ENCODE data around the gene ISLR2.

Gene ISLR2

GRCh38 chr15:74146277-74146800 is 16.0 kb downstream of the ISLR2 start (continued):
- TF ChIP-seq, protein P1, sequence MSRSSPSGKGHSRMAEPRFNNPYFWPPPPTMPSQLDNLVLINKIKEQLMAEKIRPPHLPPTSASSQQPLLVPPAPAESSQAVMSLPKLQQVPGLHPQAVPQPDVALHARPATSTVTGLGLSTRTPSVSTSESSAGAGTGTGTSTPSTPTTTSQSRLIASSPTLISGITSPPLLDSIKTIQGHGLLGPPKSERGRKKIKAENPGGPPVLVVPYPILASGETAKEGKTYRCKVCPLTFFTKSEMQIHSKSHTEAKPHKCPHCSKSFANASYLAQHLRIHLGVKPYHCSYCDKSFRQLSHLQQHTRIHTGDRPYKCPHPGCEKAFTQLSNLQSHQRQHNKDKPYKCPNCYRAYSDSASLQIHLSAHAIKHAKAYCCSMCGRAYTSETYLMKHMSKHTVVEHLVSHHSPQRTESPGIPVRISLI (tag by site-specific recombination; IDR thresholded peaks at IDR 0.05), result no peak
- TF ChIP-seq ZFHX2 (tag by site-specific recombination; conservative IDR thresholded peaks at IDR 0.05), result no peak
- no peak for TF ChIP-seq ZBTB11 (tag by site-specific recombination; conservative IDR thresholded peaks at IDR 0.05; ENCODE audit: low read depth)
- peak; percentile 94 for TF ChIP-seq SETDB1 (IDR thresholded peaks at IDR 0.05; ENCODE audit: insufficient read length, low read length)
- no peak for TF ChIP-seq HOXC10 (CRISPR knock-in tag; IDR thresholded peaks at IDR 0.05)
- TF ChIP-seq PRDM4 (tag by site-specific recombination; IDR thresholded peaks at IDR 0.05), result no peak
- no peak for TF ChIP-seq ZSCAN30 (tag by site-specific recombination; IDR thresholded peaks at IDR 0.05)
- 0 out of 2 replicates have a peak, but pooled peaks have one; percentile 52 for TF ChIP-seq REST (tag by site-specific recombination; IDR thresholded peaks at IDR 0.05)
- no peak for TF ChIP-seq ZNF510 (tag by site-specific recombination; IDR thresholded peaks at IDR 0.05; ENCODE audit: insufficient replicate concordance)
- no peak for TF ChIP-seq ZNF776 (tag by site-specific recombination; IDR thresholded peaks at IDR 0.05; ENCODE audit: borderline replicate concordance)
- TF ChIP-seq, protein P2, sequence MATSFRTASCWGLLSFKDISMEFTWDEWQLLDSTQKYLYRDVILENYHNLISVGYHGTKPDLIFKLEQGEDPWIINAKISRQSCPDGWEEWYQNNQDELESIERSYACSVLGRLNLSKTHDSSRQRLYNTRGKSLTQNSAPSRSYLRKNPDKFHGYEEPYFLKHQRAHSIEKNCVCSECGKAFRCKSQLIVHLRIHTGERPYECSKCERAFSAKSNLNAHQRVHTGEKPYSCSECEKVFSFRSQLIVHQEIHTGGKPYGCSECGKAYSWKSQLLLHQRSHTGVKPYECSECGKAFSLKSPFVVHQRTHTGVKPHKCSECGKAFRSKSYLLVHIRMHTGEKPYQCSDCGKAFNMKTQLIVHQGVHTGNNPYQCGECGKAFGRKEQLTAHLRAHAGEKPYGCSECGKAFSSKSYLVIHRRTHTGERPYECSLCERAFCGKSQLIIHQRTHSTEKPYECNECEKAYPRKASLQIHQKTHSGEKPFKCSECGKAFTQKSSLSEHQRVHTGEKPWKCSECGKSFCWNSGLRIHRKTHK (tag by site-specific recombination; IDR thresholded peaks at IDR 0.05), result no peak

DNA sequence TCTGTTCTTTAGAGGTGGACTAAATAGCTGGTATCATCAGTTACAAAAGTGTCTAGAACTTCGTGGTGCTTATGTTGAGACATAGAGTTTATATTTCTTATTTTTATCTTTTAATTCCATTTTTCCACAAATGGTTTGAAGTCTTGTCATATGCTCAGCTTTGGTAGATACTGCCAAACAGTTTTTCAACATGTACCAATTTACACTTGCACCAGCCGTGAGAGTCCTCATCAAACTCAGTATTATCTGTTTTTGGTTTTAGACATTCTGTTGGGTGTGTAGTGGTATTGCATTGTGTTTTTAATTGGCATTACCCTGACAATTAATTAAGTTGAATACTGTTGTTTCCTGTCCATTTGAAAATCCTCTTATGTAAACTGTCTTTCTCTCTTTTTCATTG is 16.7 kb downstream of the ISLR2 start:
- CTCF ChIA-PET, result interaction anchor here (0.7 to 1.1 kb wide), 2 partner anchors 15 to 144 kb away, joined by 3 read pairs; no protein-coding TSS in a partner anchor
- no peaks in the 10 kb centered on the region for H3K36me3 ChIP-seq (ENCODE audit: control insufficient read depth in 2 of 2, insufficient read depth in 1 of 2, low read length in 2 of 2)
- H3K4me1 ChIP-seq (ENCODE audit: control insufficient read depth, insufficient read depth, low read length), result no peaks in the 10 kb centered on the region
- H3K27ac ChIP-seq (ENCODE audit: extremely low read depth, low read depth, low read length), result no peak overlapping the region
- no peaks in the 10 kb centered on the region; the same call in 1 of the 2 replicates for H3K9me3 ChIP-seq (ENCODE audit: control insufficient read depth, insufficient read depth, low read depth, low read length)
- POLR2A ChIA-PET, result no interaction called here
- no peak overlapping the region for H3K4me3 ChIP-seq (ENCODE audit: low read depth, low read length)
- TF ChIP-seq ZBTB8A (tag by site-specific recombination; IDR thresholded peaks at IDR 0.05), result no peak
- no peak for TF ChIP-seq ZXDB (tag by site-specific recombination; IDR thresholded peaks at IDR 0.05)
- TF ChIP-seq ZNF184 (tag by site-specific recombination; IDR thresholded peaks at IDR 0.05), result no peak
- TF ChIP-seq ZBTB1 (tag by site-specific recombination; IDR thresholded peaks at IDR 0.05), result no peak
- TF ChIP-seq, protein P1 (tag by site-specific recombination; IDR thresholded peaks at IDR 0.05), result no peak
- TF ChIP-seq GLI2 (tag by site-specific recombination; IDR thresholded peaks at IDR 0.05; ENCODE audit: borderline replicate concordance, low read depth), result no peak
- no peak for TF ChIP-seq ZSCAN4 (tag by site-specific recombination; IDR thresholded peaks at IDR 0.05)
- TF ChIP-seq ZNF239 (tag by site-specific recombination; IDR thresholded peaks at IDR 0.05), result no peak
- TF ChIP-seq ZNF768 (tag by site-specific recombination; IDR thresholded peaks at IDR 0.05), result no peak
- TF ChIP-seq ZNF221 (tag by site-specific recombination; IDR thresholded peaks at IDR 0.05; ENCODE audit: borderline replicate concordance), result no peak
- no peak for TF ChIP-seq ZNF404 (tag by site-specific recombination; IDR thresholded peaks at IDR 0.05)
- no peak for TF ChIP-seq SCRT2 (tag by site-specific recombination; IDR thresholded peaks at IDR 0.05)

All from HEK293 (cell line).